OCI-LY1 (cell line): ENCODE data around the gene BCAR3.

Experiments
- EZH2 ChIP-seq: fragments of 200-600 bp; sonication (generic), shearing (Covaris generic); IDR thresholded peaks from 2 replicates; pipeline ENCODE4 v1.8.0; 2017; ENCODE audit warnings: borderline replicate concordance, mixed run types, mild to moderate bottlenecking, antibody characterized with exemption, low read length, moderate library complexity, mixed read lengths
- TF ChIP-seq, protein P1 (sequence below): fragments of 200-600 bp; sonication (generic), shearing (Covaris generic); IDR thresholded peaks from 2 replicates; pipeline ENCODE4 v1.5.1; 2017; ENCODE audit warnings: mild to moderate bottlenecking, antibody characterized with exemption, low read length, moderate library complexity, mixed read lengths

DNA sequence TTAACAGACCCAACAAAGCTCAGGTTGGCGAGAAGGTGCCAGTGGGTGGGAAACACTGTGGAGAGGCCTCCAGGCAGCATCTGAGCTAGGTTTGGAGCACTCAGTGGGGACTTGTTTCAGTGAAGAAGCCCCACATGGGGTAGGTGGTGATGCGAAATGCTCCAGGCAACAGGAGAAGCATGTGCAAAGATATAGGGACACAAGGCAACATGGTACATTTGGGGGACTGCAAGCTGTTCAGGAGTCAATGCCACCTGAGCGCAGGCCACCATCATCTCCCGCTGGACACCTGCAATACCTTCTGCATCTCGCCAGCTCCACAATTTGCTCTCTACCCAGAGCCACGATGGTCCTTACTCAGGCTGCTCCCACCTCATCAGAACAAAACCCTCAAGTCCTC is 28.0 kb downstream of the BCAR3 start:
- TF ChIP-seq, protein P1, sequence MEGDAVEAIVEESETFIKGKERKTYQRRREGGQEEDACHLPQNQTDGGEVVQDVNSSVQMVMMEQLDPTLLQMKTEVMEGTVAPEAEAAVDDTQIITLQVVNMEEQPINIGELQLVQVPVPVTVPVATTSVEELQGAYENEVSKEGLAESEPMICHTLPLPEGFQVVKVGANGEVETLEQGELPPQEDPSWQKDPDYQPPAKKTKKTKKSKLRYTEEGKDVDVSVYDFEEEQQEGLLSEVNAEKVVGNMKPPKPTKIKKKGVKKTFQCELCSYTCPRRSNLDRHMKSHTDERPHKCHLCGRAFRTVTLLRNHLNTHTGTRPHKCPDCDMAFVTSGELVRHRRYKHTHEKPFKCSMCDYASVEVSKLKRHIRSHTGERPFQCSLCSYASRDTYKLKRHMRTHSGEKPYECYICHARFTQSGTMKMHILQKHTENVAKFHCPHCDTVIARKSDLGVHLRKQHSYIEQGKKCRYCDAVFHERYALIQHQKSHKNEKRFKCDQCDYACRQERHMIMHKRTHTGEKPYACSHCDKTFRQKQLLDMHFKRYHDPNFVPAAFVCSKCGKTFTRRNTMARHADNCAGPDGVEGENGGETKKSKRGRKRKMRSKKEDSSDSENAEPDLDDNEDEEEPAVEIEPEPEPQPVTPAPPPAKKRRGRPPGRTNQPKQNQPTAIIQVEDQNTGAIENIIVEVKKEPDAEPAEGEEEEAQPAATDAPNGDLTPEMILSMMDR, result no peak
- no peak for TF ChIP-seq EZH2
